Smooth muscle cell (in vitro differentiated cells): Measurements from ENCODE around the gene PTPRU. TPM values are rescaled to one million over a fixed set of nuclear protein-coding genes. Genes with fewer than 3 reads are reported as not detected.

Experiments
- DNase-seq: peaks from one replicate; lab custom pipeline; 2025; ENCODE audit not compliant: unreplicated experiment; lab: John Stamatoyannopoulos, UW
- H2AFZ ChIP-seq: fragments of 200-600 bp; sonication (generic); 2 replicates; pipeline ENCODE4 v1.6.0; 2016; ENCODE audit warnings: antibody characterized with exemption, low read depth, mild to moderate bottlenecking
- H3F3A ChIP-seq: fragments of 200-600 bp; sonication (generic); 2 replicates; pipeline ENCODE4 v1.6.0; 2017; ENCODE audit warnings: antibody characterized with exemption, low read depth
- H3K27ac ChIP-seq: fragments of 200-600 bp; sonication (generic); 2 replicates; pipeline ENCODE4 v1.5.1; 2016; ENCODE audit warnings: low read depth, mild to moderate bottlenecking
- H3K27me3 ChIP-seq: fragments of 200-600 bp; sonication (generic); 2 replicates; pipeline ENCODE4 v1.6.1; 2016; ENCODE audit warnings: low read depth, mild to moderate bottlenecking
- H3K36me3 ChIP-seq: fragments of 200-600 bp; sonication (generic); 2 replicates; pipeline ENCODE4 v1.5.1; 2016; ENCODE audit warnings: low read depth
- H3K4me1 ChIP-seq: fragments of 200-600 bp; sonication (generic); 2 replicates; pipeline ENCODE4 v1.5.1; 2016; ENCODE audit warnings: low read depth
- H3K4me2 ChIP-seq: fragments of 200-600 bp; sonication (generic); 2 replicates; pipeline ENCODE4 v1.6.0; 2016; ENCODE audit warnings: mild to moderate bottlenecking
- H3K4me3 ChIP-seq: fragments of 200-600 bp; sonication (generic); 2 replicates; pipeline ENCODE4 v1.5.1; 2016; ENCODE audit warnings: mild to moderate bottlenecking
- H3K79me2 ChIP-seq: fragments of 200-600 bp; sonication (generic); 2 replicates; pipeline ENCODE4 v1.6.0; 2016; ENCODE audit warnings: low read depth, mild to moderate bottlenecking
- H3K9ac ChIP-seq: fragments of 200-600 bp; sonication (generic); 2 replicates; pipeline ENCODE4 v1.6.0; 2016; ENCODE audit warnings: low read depth
- H3K9me3 ChIP-seq: fragments of 200-600 bp; sonication (generic); replicated peaks from 2 replicates; pipeline ENCODE4 v1.5.1; 2016; ENCODE audit warnings: low read depth
- H4K20me1 ChIP-seq: fragments of 200-600 bp; sonication (generic); 2 replicates; pipeline ENCODE4 v1.6.0; 2016; ENCODE audit warnings: low read depth
- WGBS: methylation state at CpG from one replicate; pipeline ENCODE4 v1.1.7; 2016; ENCODE audit warnings: low lambda C conversion rate; 5-methylcytosine and 5-hydroxymethylcytosine counted together
- polyA plus RNA-seq: library from polyadenylated mRNA; unstranded; fragments of >200 nt; fragmentation: Nextera tagmentation; extraction: Ambion mirVana; gene quantifications from 2 replicates; pipeline ENCODE4 v1.2.1, GENCODE V29; 2016
- total RNA-seq: library from RNA; depleted of rRNA; stranded (reverse); fragments of >200 nt; gene quantifications from 2 replicates; pipeline ENCODE4 v1.2.3, GENCODE V29; 2014
- TF ChIP-seq, protein P1 (sequence below): fragments of 200-600 bp; sonication (generic); IDR thresholded peaks from 2 replicates; pipeline ENCODE4 v1.5.1; 2017; ENCODE audit warnings: borderline replicate concordance, mild to moderate bottlenecking, antibody characterized with exemption; ENCODE audit not compliant: insufficient read depth, poor library complexity, severe bottlenecking

The PTPRU gene
- total and polyA plus RNA-seq, 2 experiments from 2014 or later: 41.1 to 67.8 TPM

DNA sequence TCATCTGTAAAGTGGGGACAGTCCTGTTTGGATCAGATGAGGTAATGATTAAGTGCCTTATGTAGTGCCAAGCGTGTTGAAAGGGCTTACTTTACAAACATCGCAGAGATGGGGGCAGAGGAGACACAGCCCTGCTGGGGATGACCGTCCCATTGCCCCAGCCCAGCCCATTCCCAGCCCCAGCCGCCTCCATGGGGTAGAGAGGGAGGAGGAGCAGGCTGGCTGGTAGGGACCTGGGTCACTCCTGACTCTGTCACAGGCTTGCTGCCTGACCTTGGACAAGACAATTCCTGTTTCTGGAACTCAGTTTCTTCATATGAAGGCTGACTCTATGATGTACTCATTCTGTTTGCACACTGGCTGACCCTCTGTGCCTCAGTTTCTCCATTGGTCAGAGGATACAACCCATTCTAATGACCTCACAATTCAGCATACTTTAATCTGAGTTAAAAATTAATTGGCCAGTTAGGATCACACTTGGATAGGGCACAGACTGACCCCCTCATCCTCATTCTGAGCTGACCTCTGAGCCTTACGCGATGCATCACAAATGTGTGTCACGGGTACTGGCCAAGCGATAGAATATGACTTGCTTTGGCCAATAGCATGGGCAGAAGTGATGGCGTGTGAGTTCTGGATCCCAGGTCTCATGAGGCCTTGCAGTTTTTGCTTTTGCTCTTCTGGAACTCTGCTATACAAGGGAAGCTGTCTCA is 91.1 kb downstream of the PTPRU start:
- H3K4me1 ChIP-seq: no peaks in the 10 kb centered on the region
- H3K36me3 ChIP-seq: no peaks in the 10 kb centered on the region
- H3F3A ChIP-seq: no peaks in the 10 kb centered on the region
- H3K27ac ChIP-seq: no peak overlapping the region
- WGBS: 96% methylated on average over 9 of the region's 9 CpGs
- no peaks in the 10 kb centered on the region for H3K9me3 ChIP-seq
- TF ChIP-seq, protein P1, sequence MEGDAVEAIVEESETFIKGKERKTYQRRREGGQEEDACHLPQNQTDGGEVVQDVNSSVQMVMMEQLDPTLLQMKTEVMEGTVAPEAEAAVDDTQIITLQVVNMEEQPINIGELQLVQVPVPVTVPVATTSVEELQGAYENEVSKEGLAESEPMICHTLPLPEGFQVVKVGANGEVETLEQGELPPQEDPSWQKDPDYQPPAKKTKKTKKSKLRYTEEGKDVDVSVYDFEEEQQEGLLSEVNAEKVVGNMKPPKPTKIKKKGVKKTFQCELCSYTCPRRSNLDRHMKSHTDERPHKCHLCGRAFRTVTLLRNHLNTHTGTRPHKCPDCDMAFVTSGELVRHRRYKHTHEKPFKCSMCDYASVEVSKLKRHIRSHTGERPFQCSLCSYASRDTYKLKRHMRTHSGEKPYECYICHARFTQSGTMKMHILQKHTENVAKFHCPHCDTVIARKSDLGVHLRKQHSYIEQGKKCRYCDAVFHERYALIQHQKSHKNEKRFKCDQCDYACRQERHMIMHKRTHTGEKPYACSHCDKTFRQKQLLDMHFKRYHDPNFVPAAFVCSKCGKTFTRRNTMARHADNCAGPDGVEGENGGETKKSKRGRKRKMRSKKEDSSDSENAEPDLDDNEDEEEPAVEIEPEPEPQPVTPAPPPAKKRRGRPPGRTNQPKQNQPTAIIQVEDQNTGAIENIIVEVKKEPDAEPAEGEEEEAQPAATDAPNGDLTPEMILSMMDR: no peak
- H3K4me3 ChIP-seq: no peak overlapping the region
- no peak overlapping the region for H2AFZ ChIP-seq
- no peaks in the 10 kb centered on the region for H3K79me2 ChIP-seq
- DNase-seq: no peak
- H3K9ac ChIP-seq: no peak overlapping the region
- no peaks in the 10 kb centered on the region for H4K20me1 ChIP-seq
- H3K27me3 ChIP-seq: no peaks in the 10 kb centered on the region
- H3K4me2 ChIP-seq: no peak overlapping the region

DNA sequence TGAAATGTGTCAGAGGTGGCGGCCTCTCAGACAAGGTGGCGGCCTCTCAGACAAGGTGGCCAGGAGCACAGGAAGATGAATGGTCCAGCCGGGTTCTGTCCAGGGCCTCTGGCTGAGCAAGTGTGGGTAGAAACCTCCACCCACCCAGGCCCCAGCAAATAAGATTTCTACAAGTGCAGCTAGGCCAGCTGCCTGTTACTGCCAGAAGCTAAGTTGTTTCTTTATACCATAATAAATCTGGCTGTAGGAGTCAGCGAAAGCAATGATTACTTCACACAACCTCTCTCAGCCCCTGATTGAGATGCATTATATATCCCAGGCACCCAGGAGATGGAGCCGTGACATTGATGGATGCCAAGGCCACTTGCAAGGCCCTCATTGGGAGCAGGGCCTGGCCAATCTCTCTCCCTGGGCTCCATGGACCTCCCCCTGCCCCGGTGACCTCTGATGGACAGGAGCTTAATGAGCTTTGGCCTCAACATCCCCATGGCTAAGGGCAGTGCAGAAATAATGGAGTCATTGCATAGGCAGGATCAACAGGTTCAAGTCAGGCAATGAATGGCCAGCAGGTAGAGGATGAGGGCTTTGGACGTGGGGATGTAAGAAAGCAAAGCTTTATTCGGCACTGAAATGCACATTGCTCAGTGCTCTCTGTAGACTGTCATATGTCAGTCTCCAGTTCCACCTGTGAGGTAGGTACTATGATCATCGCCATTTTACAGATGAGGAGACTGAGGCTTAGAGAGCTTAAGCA is 92.9 kb downstream of the PTPRU start:
- DNase-seq: no peak

DNA sequence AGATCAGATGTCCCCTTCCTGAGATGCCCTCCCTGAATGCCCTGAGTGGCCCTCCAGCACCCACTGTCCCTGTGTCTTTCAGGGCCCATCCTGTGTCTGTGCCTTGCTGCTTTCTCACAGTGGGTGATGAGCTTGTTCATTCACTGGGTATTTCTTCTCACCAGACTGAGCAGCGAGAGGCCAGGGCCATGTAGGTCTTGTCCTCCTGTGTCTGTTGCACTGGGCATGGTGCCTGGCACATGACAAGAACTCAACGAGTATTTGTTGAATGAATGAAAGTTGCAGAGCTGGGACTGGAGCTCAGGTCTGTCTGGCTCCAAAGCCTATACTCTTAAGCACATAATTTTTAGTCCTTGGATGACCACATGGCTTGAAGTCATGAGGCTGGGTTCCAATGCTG is 93.8 kb downstream of the PTPRU start:
- no peaks in the 10 kb centered on the region for H3K79me2 ChIP-seq
- H2AFZ ChIP-seq: no peak overlapping the region
- H3K4me3 ChIP-seq: no peak overlapping the region
- H4K20me1 ChIP-seq: no peaks in the 10 kb centered on the region
- no peaks in the 10 kb centered on the region for H3K36me3 ChIP-seq
- H3F3A ChIP-seq: no peaks in the 10 kb centered on the region
- DNase-seq: no peak
- no peaks in the 10 kb centered on the region for H3K27me3 ChIP-seq
- WGBS: 94% methylated on average over 2 of the region's 2 CpGs
- H3K9ac ChIP-seq: no peak overlapping the region
- no peak overlapping the region for H3K4me2 ChIP-seq
- TF ChIP-seq, protein P1: no peak
- H3K4me1 ChIP-seq: no peaks in the 10 kb centered on the region
- H3K27ac ChIP-seq: no peak overlapping the region
- H3K9me3 ChIP-seq: no peaks in the 10 kb centered on the region

More for the DNA sequence above, 92.9 kb downstream of the PTPRU start:
- no peaks in the 10 kb centered on the region for H3F3A ChIP-seq
- no peaks in the 10 kb centered on the region for H4K20me1 ChIP-seq
- no peaks in the 10 kb centered on the region for H3K36me3 ChIP-seq
- no peaks in the 10 kb centered on the region for H3K4me1 ChIP-seq
- H3K27ac ChIP-seq: no peak overlapping the region
- H2AFZ ChIP-seq: no peak overlapping the region
- no peak overlapping the region for H3K4me2 ChIP-seq
- no peaks in the 10 kb centered on the region for H3K27me3 ChIP-seq
- 97% methylated on average over 9 of the region's 9 CpGs for WGBS
- H3K9ac ChIP-seq: no peak overlapping the region
- no peaks in the 10 kb centered on the region for H3K9me3 ChIP-seq
- no peak overlapping the region for H3K4me3 ChIP-seq
- TF ChIP-seq, protein P1: no peak
- H3K79me2 ChIP-seq: no peaks in the 10 kb centered on the region
